IMR-90 (cell line): ENCODE measurements around the gene SMPDL3A. TPM values are rescaled to one million over a fixed set of nuclear protein-coding genes. Genes with fewer than 3 reads are reported as not detected.

ENCODE experiments used
- ATAC-seq: fragments of 200-7000 bp; cut with Tn5 transposase; 2 replicates; pipeline ENCODE4 v1.9.1; 2020; ENCODE audit warnings: low read depth, mild to moderate bottlenecking, moderate library complexity
- BruUV-seq: library from RNA; stranded (reverse); fragments of 400-500 nt; replicated peaks from 2 replicates; lab custom pipeline; 2021; lab: Mats Ljungman, UMichigan
- CTCF ChIA-PET: fragments of 300-600 bp; formaldehyde crosslinking; extraction: SDS; loops from one replicate; lab custom pipeline; 2021; ENCODE audit warnings: antibody characterized with exemption; lab: Yijun Ruan, JAX
- POLR2A ChIA-PET: fragments of 300-600 bp; sonication (Branson Sonifier 250); formaldehyde crosslinking; loops from one replicate; lab custom pipeline; 2022; ENCODE audit warnings: antibody characterized with exemption; ENCODE audit not compliant: unreplicated experiment; lab: Charles Lee
- DNase-seq: peaks from one replicate; pipeline ENCODE4 v3.0.0; 2013
- H2AFZ ChIP-seq: replicated peaks from 2 replicates; pipeline ENCODE3; 2013; ENCODE audit warnings: low read length, mild to moderate bottlenecking; ENCODE audit not compliant: poor library complexity
- H2AK5ac ChIP-seq: 2 replicates; pipeline ENCODE4 v1.6.1; 2013; ENCODE audit warnings: low read depth, low read length, inconsistent platforms
- H2AK9ac ChIP-seq: replicated peaks from 2 replicates; pipeline ENCODE3; 2013; ENCODE audit warnings: mild to moderate bottlenecking, low read depth, low read length, moderate library complexity; ENCODE audit not compliant: poor library complexity
- H2BK120ac ChIP-seq: 2 replicates; pipeline ENCODE4 v1.6.1; 2013; ENCODE audit warnings: low read depth, low read length, inconsistent platforms
- H2BK15ac ChIP-seq: 3 replicates; pipeline ENCODE4 v1.6.1; 2013; ENCODE audit warnings: low read depth, low read length, inconsistent platforms
- H2BK20ac ChIP-seq: 2 replicates; pipeline ENCODE4 v1.6.1; 2013; ENCODE audit warnings: low read depth, mild to moderate bottlenecking, inconsistent platforms, low read length, moderate library complexity
- H2BK5ac ChIP-seq: 2 replicates; pipeline ENCODE4 v1.6.1; 2013; ENCODE audit warnings: mild to moderate bottlenecking, low read depth, low read length, inconsistent platforms; ENCODE audit not compliant: poor library complexity, severe bottlenecking
- H3K14ac ChIP-seq: replicated peaks from 2 replicates; pipeline ENCODE4 v1.6.1; 2013; ENCODE audit warnings: low read depth, low read length, inconsistent platforms
- H3K18ac ChIP-seq: 2 replicates; pipeline ENCODE4 v1.6.1; 2013; ENCODE audit warnings: low read depth, low read length, control low read depth
- H3K23ac ChIP-seq: 2 replicates; pipeline ENCODE4 v1.6.1; 2013; ENCODE audit warnings: low read depth, low read length, inconsistent platforms
- H3K27ac ChIP-seq: 2 replicates; pipeline ENCODE4 v1.5.1; 2013; ENCODE audit warnings: mild to moderate bottlenecking, control low read depth, low read length; ENCODE audit not compliant: insufficient read depth
- H3K27me3 ChIP-seq: 2 replicates; pipeline ENCODE4 v1.6.1; 2013; ENCODE audit warnings: low read length; ENCODE audit not compliant: control insufficient read depth, insufficient read depth
- H3K36me3 ChIP-seq: 2 replicates; pipeline ENCODE4 v1.6.1; 2013; ENCODE audit warnings: low read length, mixed read lengths; ENCODE audit not compliant: control insufficient read depth, insufficient read depth
- H3K4ac ChIP-seq: 2 replicates; pipeline ENCODE4 v1.6.1; 2013; ENCODE audit warnings: low read depth, low read length, inconsistent platforms
- H3K4me1 ChIP-seq: 2 replicates; pipeline ENCODE4 v1.6.1; 2013; ENCODE audit warnings: low read length, mixed read lengths; ENCODE audit not compliant: control insufficient read depth, insufficient read depth
- H3K4me2 ChIP-seq: 2 replicates; pipeline ENCODE4 v1.6.1; 2013; ENCODE audit warnings: low read depth, mild to moderate bottlenecking, control low read depth, low read length, moderate library complexity
- H3K4me3 ChIP-seq: 2 replicates; pipeline ENCODE4 v1.5.1; 2013; ENCODE audit warnings: low read depth, mild to moderate bottlenecking, control low read depth, low read length, moderate library complexity; ENCODE audit not compliant: insufficient read depth
- H3K56ac ChIP-seq: 2 replicates; pipeline ENCODE4 v1.6.1; 2013; ENCODE audit warnings: low read length, inconsistent platforms; ENCODE audit not compliant: insufficient read depth; ENCODE audit errors: extremely low read depth
- H3K79me1 ChIP-seq, 2 experiments: 2 replicates each; pipeline ENCODE4 v1.6.1; 2013; ENCODE audit warnings: low read length in 2 of 2, inconsistent platforms in 1 of 2, low read depth in 1 of 2
- H3K9ac ChIP-seq: 2 replicates; pipeline ENCODE4 v1.6.1; 2013; ENCODE audit warnings: low read depth, low read length, control low read depth
- H3K9me1 ChIP-seq: 2 replicates; pipeline ENCODE4 v1.6.1; 2013; ENCODE audit warnings: low read length, inconsistent platforms; ENCODE audit not compliant: insufficient read depth
- H3K9me3 ChIP-seq: 2 replicates; pipeline ENCODE4 v1.6.1; 2013; ENCODE audit warnings: low read length; ENCODE audit not compliant: control insufficient read depth, insufficient read depth
- H4K20me1 ChIP-seq: 2 replicates; pipeline ENCODE4 v1.6.1; 2013; ENCODE audit warnings: low read length, inconsistent platforms; ENCODE audit not compliant: insufficient read depth
- H4K5ac ChIP-seq: 2 replicates; pipeline ENCODE4 v1.6.1; 2013; ENCODE audit warnings: mild to moderate bottlenecking, low read depth, low read length, control low read depth
- H4K8ac ChIP-seq, 2 experiments: 2 replicates each; pipeline ENCODE4 v1.6.1; 2013; ENCODE audit warnings: low read depth in 2 of 2, low read length in 2 of 2, control low read depth in 1 of 2, inconsistent platforms in 1 of 2
- H4K91ac ChIP-seq: 2 replicates; pipeline ENCODE4 v1.6.1; 2013; ENCODE audit warnings: low read depth, low read length, inconsistent platforms; ENCODE audit not compliant: insufficient read depth
- BHLHE40 ChIP-seq: fragments of 150-350 bp; IDR thresholded peaks from 2 replicates; pipeline ENCODE4 v1.6.1; 2016; ENCODE audit warnings: mild to moderate bottlenecking, low read depth, low read length
- CEBPB ChIP-seq: IDR thresholded peaks from 2 replicates; pipeline ENCODE4 v1.6.1; 2012; ENCODE audit warnings: low read depth, low read length, improper control_type of control experiment
- CHD1 ChIP-seq: IDR thresholded peaks from 2 replicates; pipeline ENCODE4 v1.6.1; 2012; ENCODE audit warnings: low read depth, low read length, improper control_type of control experiment
- FOS ChIP-seq: fragments of 150-350 bp; IDR thresholded peaks from 2 replicates; pipeline ENCODE4 v1.6.1; 2016; ENCODE audit warnings: low read depth, low read length
- MAFK ChIP-seq: IDR thresholded peaks from 2 replicates; pipeline ENCODE4 v1.6.1; 2012; ENCODE audit warnings: low read depth, low read length, improper control_type of control experiment
- MAZ ChIP-seq: IDR thresholded peaks from 2 replicates; pipeline ENCODE4 v1.6.1; 2012; ENCODE audit warnings: low read depth, mild to moderate bottlenecking, low read length, improper control_type of control experiment, moderate library complexity, borderline replicate concordance
- MXI1 ChIP-seq: IDR thresholded peaks from 2 replicates; pipeline ENCODE4 v1.6.1; 2012; ENCODE audit warnings: low read depth, mild to moderate bottlenecking, low read length, moderate library complexity, borderline replicate concordance
- NFE2L2 ChIP-seq: fragments of 150-350 bp; IDR thresholded peaks from 2 replicates; pipeline ENCODE4 v1.6.1; 2016; ENCODE audit warnings: low read depth, mild to moderate bottlenecking, low read length
- POLR2A ChIP-seq: IDR thresholded peaks from 2 replicates; pipeline ENCODE4 v1.6.1; 2012; ENCODE audit warnings: mild to moderate bottlenecking, low read depth, low read length
- RAD21 ChIP-seq: IDR thresholded peaks from 2 replicates; pipeline ENCODE4 v1.6.1; 2012; ENCODE audit warnings: low read length, improper control_type of control experiment
- RCOR1 ChIP-seq: IDR thresholded peaks from 2 replicates; pipeline ENCODE4 v1.6.1; 2012; ENCODE audit warnings: mild to moderate bottlenecking, low read length, improper control_type of control experiment; ENCODE audit not compliant: insufficient replicate concordance
- RFX5 ChIP-seq: IDR thresholded peaks from 2 replicates; pipeline ENCODE4 v1.8.0; 2012; ENCODE audit warnings: low read depth, mild to moderate bottlenecking, low read length, moderate library complexity
- SMC3 ChIP-seq: fragments of 150-350 bp; IDR thresholded peaks from 2 replicates; pipeline ENCODE4 v1.6.1; 2016; ENCODE audit warnings: low read depth, mild to moderate bottlenecking, antibody characterized with exemption, low read length, moderate library complexity
- WGBS, 2 experiments: methylation state at CpG; one replicate each; pipeline versions ENCODE4 v1.1.5 to v1.1.7; 2013; ENCODE audit warnings: missing lambda C conversion rate in 2 of 2; ENCODE audit not compliant: insufficient read length in 1 of 2; ENCODE audit errors: extremely low coverage in 2 of 2; 5-methylcytosine and 5-hydroxymethylcytosine counted together
- dilution Hi-C: fragments of 300-500 bp; cut with HindIII; formaldehyde crosslinking; loops from one replicate; pipeline ENCODE4 v1.14.3; 2018; ENCODE audit warnings: low sequenced_read_pairs; ENCODE audit not compliant: unreplicated experiment
- in situ Hi-C: fragments of 300-500 bp; cut with MboI; formaldehyde crosslinking; loops from 3 replicates; pipeline ENCODE4 v1.14.3; 2019; ENCODE audit warnings: low sequenced_read_pairs, inconsistent platforms, mixed read lengths
- intact Hi-C: fragments of 100-400 bp; cut with micrococcal nuclease; formaldehyde crosslinking; loops from 2 replicates; pipeline ENCODE4 v1.10.0; 2022
- polyA plus RNA-seq, 3 experiments: library from polyadenylated mRNA; depleted of rRNA; stranded (reverse); fragments of >200 nt; gene quantifications; 2 replicates each; pipeline ENCODE4 v1.2.3, GENCODE V29; 2012; ENCODE audit warnings: low replicate concordance in 1 of 3
- total RNA-seq: library from RNA; depleted of rRNA; stranded (reverse); fragments of >200 nt; gene quantifications from 2 replicates; pipeline ENCODE4 v1.2.3, GENCODE V29; 2012
- TF ChIP-seq, protein P1 (sequence below): conservative IDR thresholded peaks from 2 replicates; pipeline ENCODE4 v1.5.1; 2012; ENCODE audit warnings: mild to moderate bottlenecking, low read depth, low read length, improper control_type of control experiment
- TF ChIP-seq, protein P2 (sequence below): fragments of 150-350 bp; IDR thresholded peaks from 2 replicates; pipeline ENCODE4 v1.6.1; 2016; ENCODE audit warnings: low read depth, mild to moderate bottlenecking, low read length, moderate library complexity, borderline replicate concordance
- TF ChIP-seq, protein P3 (sequence below): fragments of 150-350 bp; IDR thresholded peaks from 2 replicates; pipeline ENCODE4 v1.6.1; 2017; ENCODE audit warnings: mild to moderate bottlenecking, antibody characterized with exemption, low read length, low read depth

SMPDL3A gene
- total and polyA plus RNA-seq, 2 of the 4 experiments (the other 2 are of a cell fraction): 9.9 to 14.2 TPM

- Histone ChIP-seq H3K56ac (no peak overlapping the region), H3K79me1 (peaks cover 4 to 24% of the 10 kb centered on the region in 2 experiments; a peak in 2 of 4 replicates), H3K9ac (no peak overlapping the region), H3K4me3 (no peak overlapping the region), H3K18ac (no peak overlapping the region), H2BK20ac (no peak overlapping the region), H2BK15ac (no peak overlapping the region), H3K23ac (no peak overlapping the region), H3K9me1 (no peaks in the 10 kb centered on the region), H4K8ac (no peak overlapping the region), H3K36me3 (peaks cover 1% of the 10 kb centered on the region; the same call in 1 of the 2 replicates), H4K5ac (no peak overlapping the region), H4K20me1 (no peaks in the 10 kb centered on the region), H2BK120ac (no peak overlapping the region), H3K9me3 (no peaks in the 10 kb centered on the region), H3K4ac (no peak overlapping the region), H2BK5ac (no peak overlapping the region), H2AFZ (no peak overlapping the region), H3K27ac (no peak overlapping the region), H2AK9ac (no peak overlapping the region), H3K14ac (no peak overlapping the region), H2AK5ac (no peak overlapping the region), H3K27me3 (no peaks in the 10 kb centered on the region), H4K91ac (no peak overlapping the region), H3K4me2 (no peak overlapping the region), H3K4me1 (peaks cover 9% of the 10 kb centered on the region)
- dilution Hi-C loops (no loop called here), intact Hi-C loops (loop anchor here (2.0 to 5.0 kb wide), 2 partner anchors 15 to 35 kb away; no protein-coding TSS in a partner anchor), in situ Hi-C loops (no loop called here)
- BruUV-seq: no TSS peak
- POLR2A ChIA-PET: no interaction called here
- TF ChIP-seq CHD1 (no peak), NFE2L2 (no peak), CEBPB (no peak), POLR2A (no peak), MAFK (no peak), MXI1 (no peak), FOS (no peak), SMC3 (no peak), RAD21 (no peak), MAZ (no peak), BHLHE40 (no peak), RCOR1 (no peak), RFX5 (no peak)
- TF ChIP-seq, protein P1, sequence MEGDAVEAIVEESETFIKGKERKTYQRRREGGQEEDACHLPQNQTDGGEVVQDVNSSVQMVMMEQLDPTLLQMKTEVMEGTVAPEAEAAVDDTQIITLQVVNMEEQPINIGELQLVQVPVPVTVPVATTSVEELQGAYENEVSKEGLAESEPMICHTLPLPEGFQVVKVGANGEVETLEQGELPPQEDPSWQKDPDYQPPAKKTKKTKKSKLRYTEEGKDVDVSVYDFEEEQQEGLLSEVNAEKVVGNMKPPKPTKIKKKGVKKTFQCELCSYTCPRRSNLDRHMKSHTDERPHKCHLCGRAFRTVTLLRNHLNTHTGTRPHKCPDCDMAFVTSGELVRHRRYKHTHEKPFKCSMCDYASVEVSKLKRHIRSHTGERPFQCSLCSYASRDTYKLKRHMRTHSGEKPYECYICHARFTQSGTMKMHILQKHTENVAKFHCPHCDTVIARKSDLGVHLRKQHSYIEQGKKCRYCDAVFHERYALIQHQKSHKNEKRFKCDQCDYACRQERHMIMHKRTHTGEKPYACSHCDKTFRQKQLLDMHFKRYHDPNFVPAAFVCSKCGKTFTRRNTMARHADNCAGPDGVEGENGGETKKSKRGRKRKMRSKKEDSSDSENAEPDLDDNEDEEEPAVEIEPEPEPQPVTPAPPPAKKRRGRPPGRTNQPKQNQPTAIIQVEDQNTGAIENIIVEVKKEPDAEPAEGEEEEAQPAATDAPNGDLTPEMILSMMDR: no peak
- TF ChIP-seq, protein P2, sequence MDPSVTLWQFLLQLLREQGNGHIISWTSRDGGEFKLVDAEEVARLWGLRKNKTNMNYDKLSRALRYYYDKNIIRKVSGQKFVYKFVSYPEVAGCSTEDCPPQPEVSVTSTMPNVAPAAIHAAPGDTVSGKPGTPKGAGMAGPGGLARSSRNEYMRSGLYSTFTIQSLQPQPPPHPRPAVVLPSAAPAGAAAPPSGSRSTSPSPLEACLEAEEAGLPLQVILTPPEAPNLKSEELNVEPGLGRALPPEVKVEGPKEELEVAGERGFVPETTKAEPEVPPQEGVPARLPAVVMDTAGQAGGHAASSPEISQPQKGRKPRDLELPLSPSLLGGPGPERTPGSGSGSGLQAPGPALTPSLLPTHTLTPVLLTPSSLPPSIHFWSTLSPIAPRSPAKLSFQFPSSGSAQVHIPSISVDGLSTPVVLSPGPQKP: no peak
- TF ChIP-seq, protein P3, sequence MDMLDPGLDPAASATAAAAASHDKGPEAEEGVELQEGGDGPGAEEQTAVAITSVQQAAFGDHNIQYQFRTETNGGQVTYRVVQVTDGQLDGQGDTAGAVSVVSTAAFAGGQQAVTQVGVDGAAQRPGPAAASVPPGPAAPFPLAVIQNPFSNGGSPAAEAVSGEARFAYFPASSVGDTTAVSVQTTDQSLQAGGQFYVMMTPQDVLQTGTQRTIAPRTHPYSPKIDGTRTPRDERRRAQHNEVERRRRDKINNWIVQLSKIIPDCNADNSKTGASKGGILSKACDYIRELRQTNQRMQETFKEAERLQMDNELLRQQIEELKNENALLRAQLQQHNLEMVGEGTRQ: no peak
- WGBS, 2 experiments: no CpG with 5 or more reads among the region's 4 CpGs
- CTCF ChIA-PET: no interaction called here
- ATAC-seq (no peak), DNase-seq (no peak)
Measured at GRCh38 chr6:122787721-122788120, 1.3 kb upstream of the SMPDL3A start.
